PC-3 (cell line): Measurements from ENCODE around the gene OVCH1. TPM values are rescaled to one million over a fixed set of nuclear protein-coding genes. Genes with fewer than 3 reads are reported as not detected.
A peak's percentile ranks its signal among the peaks of the same experiment; 100 is the strongest.

Experiments
- ATAC-seq: fragments of 200-7000 bp; cut with Tn5 transposase; 2 replicates; pipeline ENCODE4 v1.9.1; 2020; ENCODE audit warnings: mild to moderate bottlenecking, moderate library complexity
- BruUV-seq: library from RNA; stranded (reverse); fragments of 400-500 nt; replicated peaks from 2 replicates; lab custom pipeline; 2021; lab: Mats Ljungman, UMichigan
- CTCF ChIA-PET: fragments of 300-600 bp; sonication (Branson Sonifier 250); formaldehyde crosslinking; loops from one replicate; lab custom pipeline; 2022; ENCODE audit warnings: antibody characterized with exemption; lab: Charles Lee
- POLR2A ChIA-PET: fragments of 300-600 bp; sonication (Branson Sonifier 250); formaldehyde crosslinking; loops from one replicate; lab custom pipeline; 2022; ENCODE audit warnings: antibody characterized with exemption; ENCODE audit not compliant: unreplicated experiment; lab: Charles Lee
- DNase-seq: peaks from one replicate; pipeline ENCODE4 v3.0.0-alpha.2; 2015
- H2AFZ ChIP-seq: fragments of 300-600 bp; sonication (generic); 2 replicates; pipeline ENCODE4 v1.6.0; 2016; ENCODE audit warnings: antibody characterized with exemption, low read length
- H3F3A ChIP-seq: fragments of 300-600 bp; sonication (generic); one replicate; pipeline ENCODE4 v1.6.0; 2017; ENCODE audit warnings: antibody characterized with exemption, low read length, control low read depth, mild to moderate bottlenecking; ENCODE audit not compliant: unreplicated experiment
- H3K27ac ChIP-seq: fragments of 300-600 bp; sonication (generic); 2 replicates; pipeline ENCODE4 v1.5.1; 2016; ENCODE audit warnings: mild to moderate bottlenecking, low read length
- H3K27me3 ChIP-seq: fragments of 300-600 bp; sonication (generic); 2 replicates; pipeline ENCODE4 v1.6.1; 2016; ENCODE audit warnings: low read length, mixed read lengths
- H3K36me3 ChIP-seq: fragments of 300-600 bp; sonication (generic); 2 replicates; pipeline ENCODE4 v1.6.1; 2016; ENCODE audit warnings: low read depth, mixed run types, low read length, mixed read lengths
- H3K4me1 ChIP-seq: fragments of 300-600 bp; sonication (generic); 2 replicates; pipeline ENCODE4 v1.5.1; 2016; ENCODE audit warnings: low read length; ENCODE audit not compliant: insufficient read depth
- H3K4me2 ChIP-seq: fragments of 300-600 bp; sonication (generic); 2 replicates; pipeline ENCODE4 v1.6.0; 2016; ENCODE audit warnings: low read length
- H3K4me3 ChIP-seq: fragments of 300-600 bp; sonication (generic); 2 replicates; pipeline ENCODE4 v1.5.1; 2016; ENCODE audit warnings: mild to moderate bottlenecking, low read length, mixed read lengths
- H3K79me2 ChIP-seq: fragments of 300-600 bp; sonication (generic); 2 replicates; pipeline ENCODE4 v1.6.1; 2017; ENCODE audit warnings: low read length, mixed read lengths
- H3K9ac ChIP-seq: fragments of 300-600 bp; sonication (generic); 2 replicates; pipeline ENCODE4 v1.6.0; 2016; ENCODE audit warnings: mild to moderate bottlenecking, low read length
- H3K9me2 ChIP-seq: fragments of 300-600 bp; sonication (generic); replicated peaks from 2 replicates; pipeline ENCODE4 v1.6.1; 2016; ENCODE audit warnings: mixed run types, low read length, mixed read lengths
- H3K9me3 ChIP-seq: fragments of 300-600 bp; sonication (generic); 2 replicates; pipeline ENCODE4 v1.6.1; 2016; ENCODE audit warnings: low read length, mixed read lengths
- H4K20me1 ChIP-seq: fragments of 300-600 bp; sonication (generic); 2 replicates; pipeline ENCODE4 v1.6.1; 2016; ENCODE audit warnings: low read length, mixed read lengths
- EZH2 ChIP-seq: fragments of 300-600 bp; sonication (generic); IDR thresholded peaks from one replicate; pipeline ENCODE4 v1.6.1; 2017; ENCODE audit warnings: antibody characterized with exemption, mild to moderate bottlenecking, low read length; ENCODE audit not compliant: unreplicated experiment
- EZH2phosphoT487 ChIP-seq: fragments of 300-600 bp; sonication (generic); IDR thresholded peaks from 2 replicates; pipeline ENCODE4 v1.6.1; 2018; ENCODE audit warnings: mild to moderate bottlenecking, antibody characterized with exemption, low read length, borderline replicate concordance
- intact Hi-C: fragments of 100-400 bp; cut with micrococcal nuclease; formaldehyde crosslinking; loops from 2 replicates; pipeline ENCODE4 v1.9.0; 2023
- total RNA-seq: library from RNA; depleted of rRNA; stranded (reverse); fragments of >200 nt; gene quantifications from 2 replicates; pipeline ENCODE4 v1.2.3, GENCODE V29; 2014
- TF ChIP-seq, protein P1 (sequence below): fragments of 300-600 bp; sonication (generic); conservative IDR thresholded peaks from 2 replicates; pipeline ENCODE4 v1.5.1; 2017; ENCODE audit warnings: antibody characterized with exemption, low read depth, mild to moderate bottlenecking, low read length

OVCH1 gene
- total RNA-seq, 1 experiment from 2014 or later, result not detected

- no TSS peak for BruUV-seq
- Histone ChIP-seq H2AFZ (no peak overlapping the region), H4K20me1 (no peaks in the 10 kb centered on the region), H3K27ac (no peak overlapping the region), H3K36me3 (no peaks in the 10 kb centered on the region), H3K27me3 (peaks cover 22% of the 10 kb centered on the region), H3K79me2 (no peaks in the 10 kb centered on the region), H3F3A (no peaks in the 10 kb centered on the region), H3K4me3 (no peak overlapping the region), H3K9me3 (no peaks in the 10 kb centered on the region), H3K9me2 (no peaks in the 10 kb centered on the region), H3K4me1 (peaks cover 5% of the 10 kb centered on the region; the same call in 1 of the 2 replicates), H3K4me2 (no peak overlapping the region), H3K9ac (no peak overlapping the region)
- peak; percentile 45 for DNase-seq
- peak; percentile 43 for ATAC-seq
- intact Hi-C loops, result no loop called here
- POLR2A ChIA-PET, result no interaction called here
- CTCF ChIA-PET, result no interaction called here
- TF ChIP-seq EZH2phosphoT487 (no peak), EZH2 (no peak)
- TF ChIP-seq, protein P1, sequence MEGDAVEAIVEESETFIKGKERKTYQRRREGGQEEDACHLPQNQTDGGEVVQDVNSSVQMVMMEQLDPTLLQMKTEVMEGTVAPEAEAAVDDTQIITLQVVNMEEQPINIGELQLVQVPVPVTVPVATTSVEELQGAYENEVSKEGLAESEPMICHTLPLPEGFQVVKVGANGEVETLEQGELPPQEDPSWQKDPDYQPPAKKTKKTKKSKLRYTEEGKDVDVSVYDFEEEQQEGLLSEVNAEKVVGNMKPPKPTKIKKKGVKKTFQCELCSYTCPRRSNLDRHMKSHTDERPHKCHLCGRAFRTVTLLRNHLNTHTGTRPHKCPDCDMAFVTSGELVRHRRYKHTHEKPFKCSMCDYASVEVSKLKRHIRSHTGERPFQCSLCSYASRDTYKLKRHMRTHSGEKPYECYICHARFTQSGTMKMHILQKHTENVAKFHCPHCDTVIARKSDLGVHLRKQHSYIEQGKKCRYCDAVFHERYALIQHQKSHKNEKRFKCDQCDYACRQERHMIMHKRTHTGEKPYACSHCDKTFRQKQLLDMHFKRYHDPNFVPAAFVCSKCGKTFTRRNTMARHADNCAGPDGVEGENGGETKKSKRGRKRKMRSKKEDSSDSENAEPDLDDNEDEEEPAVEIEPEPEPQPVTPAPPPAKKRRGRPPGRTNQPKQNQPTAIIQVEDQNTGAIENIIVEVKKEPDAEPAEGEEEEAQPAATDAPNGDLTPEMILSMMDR, result no peak
These were observed 39.8 kb upstream of the OVCH1 start for GRCh38 chr12:29537298-29537697.

- TF ChIP-seq, protein P1, result no peak
- TF ChIP-seq EZH2phosphoT487 (no peak), EZH2 (no peak)
- CTCF ChIA-PET, result no interaction called here
- DNase-seq (no peak), ATAC-seq (no peak)
- Histone ChIP-seq H3K27me3 (peaks cover 18% of the 10 kb centered on the region), H3K9ac (no peak overlapping the region), H3K9me3 (no peaks in the 10 kb centered on the region), H3K9me2 (no peaks in the 10 kb centered on the region), H3K4me3 (no peak overlapping the region), H3K4me1 (peaks cover 5% of the 10 kb centered on the region; the same call in 1 of the 2 replicates), H2AFZ (no peak overlapping the region), H3F3A (no peaks in the 10 kb centered on the region), H3K36me3 (no peaks in the 10 kb centered on the region), H4K20me1 (no peaks in the 10 kb centered on the region), H3K79me2 (no peaks in the 10 kb centered on the region), H3K4me2 (no peak overlapping the region), H3K27ac (no peak overlapping the region)
- no TSS peak for BruUV-seq
- intact Hi-C loops, result no loop called here
- POLR2A ChIA-PET, result no interaction called here
These were observed 37.4 kb upstream of the OVCH1 start for GRCh38 chr12:29534935-29535334.

GRCh38 chr12:29533815-29534489 is 36.5 kb upstream of the OVCH1 start:
- CTCF ChIA-PET, result no interaction called here
- no peaks in the 10 kb centered on the region for H3K9me2 ChIP-seq

More at GRCh38 chr12:29533815-29534489, 36.5 kb upstream of the OVCH1 start:
- TF ChIP-seq EZH2 (no peak), EZH2phosphoT487 (no peak)
- TF ChIP-seq, protein P1, result no peak
- peaks cover 5% of the 10 kb centered on the region; the same call in 1 of the 2 replicates for H3K4me1 ChIP-seq
- ATAC-seq, result no peak
- no peak for DNase-seq
- H3K9me3 ChIP-seq, result no peaks in the 10 kb centered on the region
- no peaks in the 10 kb centered on the region for H3K79me2 ChIP-seq
- no peak overlapping the region for H3K27ac ChIP-seq
- no peak overlapping the region for H3K9ac ChIP-seq
- H3K36me3 ChIP-seq, result no peaks in the 10 kb centered on the region
- POLR2A ChIA-PET, result no interaction called here
- intact Hi-C loops, result no loop called here
- no peaks in the 10 kb centered on the region for H3F3A ChIP-seq
- peaks cover 20% of the 10 kb centered on the region for H3K27me3 ChIP-seq
- no TSS peak for BruUV-seq
- H3K4me2 ChIP-seq, result no peak overlapping the region
- H3K4me3 ChIP-seq, result no peak overlapping the region
- H2AFZ ChIP-seq, result no peak overlapping the region
- no peaks in the 10 kb centered on the region for H4K20me1 ChIP-seq
